ENCODE measurements around the gene TAS2R31. TPM values are rescaled to one million over a fixed set of nuclear protein-coding genes. Genes with fewer than 3 reads are reported as not detected.

Gene TAS2R31
- polyA plus RNA-seq, 1 donor (not counting 4 experiments of a cell fraction or from before 2014, with no cell fraction given): 0.28 TPM

DNA sequence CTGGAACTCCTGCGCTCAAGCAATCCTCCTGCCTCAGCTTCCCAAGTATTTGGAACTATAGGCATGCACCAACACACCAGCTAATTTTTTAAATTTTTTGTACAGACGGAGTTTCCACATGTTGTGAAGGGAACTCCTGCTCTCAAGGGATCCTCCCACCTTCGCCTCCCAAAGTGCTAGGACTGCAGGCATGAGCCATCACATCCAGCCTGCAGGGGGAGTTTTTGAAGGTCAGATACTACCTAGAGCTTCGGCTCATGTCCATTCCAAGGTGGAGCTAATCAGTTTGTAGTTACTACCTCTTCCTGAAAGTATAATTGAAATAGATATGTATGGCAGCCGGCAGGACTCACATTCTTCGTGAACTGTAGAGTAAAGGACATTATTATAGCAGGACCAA, 5.1 kb downstream of the TAS2R31 start:
- FAIRE-seq (no peak), DNase-seq (ENCODE audit: low read depth, low spot score) (no peak)
- no peak overlapping the region for H3K4me2 ChIP-seq (ENCODE audit: control insufficient read depth, extremely low read depth, insufficient read depth, low read depth, low read length)
- no peaks in the 10 kb centered on the region for H3K4me1 ChIP-seq (ENCODE audit: control insufficient read depth, extremely low read depth, insufficient read depth, low read length)
- no peaks in the 10 kb centered on the region for H4K20me1 ChIP-seq (ENCODE audit: control insufficient read depth, extremely low read depth, insufficient read depth, low read length)
- H3K27me3 ChIP-seq (ENCODE audit: control insufficient read depth, extremely low read depth, insufficient read depth, low read length): no peaks in the 10 kb centered on the region
- no peaks in the 10 kb centered on the region for H3K9me1 ChIP-seq (ENCODE audit: control insufficient read depth, extremely low read depth, insufficient read depth, low read length)
- no peaks in the 10 kb centered on the region for H3K79me2 ChIP-seq (ENCODE audit: control insufficient read depth, insufficient read depth, low read length)
- no peak overlapping the region for H3K4me3 ChIP-seq (ENCODE audit: control insufficient read depth in 2 of 3, extremely low read depth in 1 of 3, insufficient read depth in 2 of 3, low read depth in 1 of 3, low read length in 3 of 3)
- H3K9ac ChIP-seq (ENCODE audit: control insufficient read depth, extremely low read depth, insufficient read depth, low read length): no peak overlapping the region
- no peaks in the 10 kb centered on the region for H3K36me3 ChIP-seq (ENCODE audit: control insufficient read depth in 2 of 2, extremely low read depth in 1 of 2, insufficient read depth in 2 of 2, low read length in 2 of 2)
- TF ChIP-seq, protein P1, sequence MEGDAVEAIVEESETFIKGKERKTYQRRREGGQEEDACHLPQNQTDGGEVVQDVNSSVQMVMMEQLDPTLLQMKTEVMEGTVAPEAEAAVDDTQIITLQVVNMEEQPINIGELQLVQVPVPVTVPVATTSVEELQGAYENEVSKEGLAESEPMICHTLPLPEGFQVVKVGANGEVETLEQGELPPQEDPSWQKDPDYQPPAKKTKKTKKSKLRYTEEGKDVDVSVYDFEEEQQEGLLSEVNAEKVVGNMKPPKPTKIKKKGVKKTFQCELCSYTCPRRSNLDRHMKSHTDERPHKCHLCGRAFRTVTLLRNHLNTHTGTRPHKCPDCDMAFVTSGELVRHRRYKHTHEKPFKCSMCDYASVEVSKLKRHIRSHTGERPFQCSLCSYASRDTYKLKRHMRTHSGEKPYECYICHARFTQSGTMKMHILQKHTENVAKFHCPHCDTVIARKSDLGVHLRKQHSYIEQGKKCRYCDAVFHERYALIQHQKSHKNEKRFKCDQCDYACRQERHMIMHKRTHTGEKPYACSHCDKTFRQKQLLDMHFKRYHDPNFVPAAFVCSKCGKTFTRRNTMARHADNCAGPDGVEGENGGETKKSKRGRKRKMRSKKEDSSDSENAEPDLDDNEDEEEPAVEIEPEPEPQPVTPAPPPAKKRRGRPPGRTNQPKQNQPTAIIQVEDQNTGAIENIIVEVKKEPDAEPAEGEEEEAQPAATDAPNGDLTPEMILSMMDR (optimal IDR thresholded peaks at IDR 0.05 in 1 of 3, IDR thresholded peaks at IDR 0.05 in 1 of 3, conservative IDR thresholded peaks at IDR 0.05 in 1 of 3; ENCODE audit: extremely low read depth in 1 of 3, insufficient read depth in 2 of 3, low read length in 3 of 3): peak in 2 of 3 experiments; percentile 6 to 18
- no peak for TF ChIP-seq EZH2 (IDR thresholded peaks at IDR 0.05; ENCODE audit: low read length)
- H2AFZ ChIP-seq (ENCODE audit: control insufficient read depth, low read length): no peak overlapping the region
- dilution Hi-C loops (cut with MboI; ENCODE audit: extremely low pct_ligation_motif_present, low sequenced_read_pairs): no loop called here
- H3K9me3 ChIP-seq (ENCODE audit: control insufficient read depth, low read depth, low read length): no peaks in the 10 kb centered on the region
- no peak overlapping the region for H3K27ac ChIP-seq (ENCODE audit: control insufficient read depth, insufficient read depth, low read length)

DNA sequence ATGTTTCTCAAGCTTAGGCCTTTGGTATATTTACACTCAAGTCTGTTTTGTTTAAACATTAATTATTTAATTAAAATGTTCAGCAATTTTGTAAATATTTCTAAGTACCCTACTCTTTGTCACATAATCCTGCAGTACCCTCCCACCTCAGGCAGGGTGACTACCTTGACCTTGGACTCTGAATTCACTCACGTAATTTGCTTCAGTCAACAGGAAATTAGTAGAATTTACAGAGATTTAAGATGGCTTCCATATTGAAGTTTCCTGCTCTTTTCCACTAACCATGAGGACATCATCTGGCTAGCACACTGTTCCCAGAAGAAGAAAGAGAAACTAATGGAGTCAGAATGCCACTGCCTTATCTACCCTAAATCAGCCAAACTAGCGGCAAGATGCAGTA, 7.8 kb downstream of the TAS2R31 start:
- H3K27me3 ChIP-seq (ENCODE audit: control insufficient read depth, extremely low read depth, insufficient read depth, low read length): no peaks in the 10 kb centered on the region
- no peaks in the 10 kb centered on the region for H4K20me1 ChIP-seq (ENCODE audit: control insufficient read depth, extremely low read depth, insufficient read depth, low read length)
- no peaks in the 10 kb centered on the region for H3K4me1 ChIP-seq (ENCODE audit: control insufficient read depth, extremely low read depth, insufficient read depth, low read length)
- H3K4me3 ChIP-seq (ENCODE audit: control insufficient read depth in 2 of 3, extremely low read depth in 1 of 3, insufficient read depth in 2 of 3, low read depth in 1 of 3, low read length in 3 of 3): no peak overlapping the region
- no peaks in the 10 kb centered on the region for H3K9me1 ChIP-seq (ENCODE audit: control insufficient read depth, extremely low read depth, insufficient read depth, low read length)
- dilution Hi-C loops (cut with MboI; ENCODE audit: extremely low pct_ligation_motif_present, low sequenced_read_pairs): no loop called here
- no peak overlapping the region for H3K4me2 ChIP-seq (ENCODE audit: control insufficient read depth, extremely low read depth, insufficient read depth, low read depth, low read length)
- no peak overlapping the region for H3K27ac ChIP-seq (ENCODE audit: control insufficient read depth, insufficient read depth, low read length)
- no peaks in the 10 kb centered on the region for H3K9me3 ChIP-seq (ENCODE audit: control insufficient read depth, low read depth, low read length)
- H2AFZ ChIP-seq (ENCODE audit: control insufficient read depth, low read length): no peak overlapping the region
- no peak for DNase-seq (ENCODE audit: low read depth, low spot score)
- no peaks in the 10 kb centered on the region for H3K36me3 ChIP-seq (ENCODE audit: control insufficient read depth in 2 of 2, extremely low read depth in 1 of 2, insufficient read depth in 2 of 2, low read length in 2 of 2)
- no peak for FAIRE-seq
- TF ChIP-seq, protein P1 (optimal IDR thresholded peaks at IDR 0.05 in 1 of 3, IDR thresholded peaks at IDR 0.05 in 1 of 3, conservative IDR thresholded peaks at IDR 0.05 in 1 of 3; ENCODE audit: extremely low read depth in 1 of 3, insufficient read depth in 2 of 3, low read length in 3 of 3): no peak
- no peak for TF ChIP-seq EZH2 (IDR thresholded peaks at IDR 0.05; ENCODE audit: low read length)
- no peak overlapping the region for H3K9ac ChIP-seq (ENCODE audit: control insufficient read depth, extremely low read depth, insufficient read depth, low read length)
- H3K79me2 ChIP-seq (ENCODE audit: control insufficient read depth, insufficient read depth, low read length): no peaks in the 10 kb centered on the region
